AG04450 (cell line): Measurements from ENCODE around the gene SELENON. TPM values are rescaled to one million over a fixed set of nuclear protein-coding genes. Genes with fewer than 3 reads are reported as not detected.

Experiments used
- CTCF ChIA-PET: fragments of 300-600, 350-600 bp; formaldehyde crosslinking; extraction: SDS; loops from one replicate; lab custom pipeline; 2022; ENCODE audit warnings: antibody characterized with exemption, inconsistent platforms; lab: Charles Lee
- POLR2A ChIA-PET: fragments of 350-600 bp; formaldehyde crosslinking; extraction: SDS; loops from one replicate; lab custom pipeline; 2021; ENCODE audit warnings: antibody characterized with exemption, inconsistent platforms; lab: Yijun Ruan, JAX
- DNase-seq: peaks from one replicate; pipeline ENCODE4 v3.0.0-alpha.2; 2011; ENCODE audit warnings: low read depth, low spot score
- H3K27ac ChIP-seq: one replicate; pipeline ENCODE4 v1.5.1; 2012; ENCODE audit warnings: low read depth, low read length, control low read depth
- H3K27me3 ChIP-seq: one replicate; pipeline ENCODE4 v1.6.0; 2012; ENCODE audit warnings: low read length; ENCODE audit not compliant: control insufficient read depth, insufficient read depth
- H3K4me3 ChIP-seq: 2 replicates; pipeline ENCODE4 v1.5.1; 2011; ENCODE audit warnings: mild to moderate bottlenecking, low read depth, low read length, control low read depth
- H3K9me3 ChIP-seq: 2 replicates; pipeline ENCODE4 v1.5.1; 2012; ENCODE audit warnings: low read length; ENCODE audit not compliant: control insufficient read depth, insufficient read depth
- polyA minus RNA-seq: library from RNA; depleted of rRNA, polyadenylated mRNA; stranded (reverse); fragments of >200 nt; gene quantifications from 2 replicates; pipeline ENCODE4 v1.2.3, GENCODE V29; 2011; rRNA and poly(A)+ RNA removed
- polyA plus RNA-seq: library from polyadenylated mRNA; depleted of rRNA; stranded (reverse); fragments of >200 nt; gene quantifications from 2 replicates; pipeline ENCODE4 v1.2.3, GENCODE V29; 2011; rRNA removed
- TF ChIP-seq, protein P1 (sequence below): IDR thresholded peaks from 2 replicates; pipeline ENCODE4 v1.5.1; 2011; ENCODE audit warnings: low read depth, low read length, control low read depth, inconsistent platforms

Gene SELENON, protein sequence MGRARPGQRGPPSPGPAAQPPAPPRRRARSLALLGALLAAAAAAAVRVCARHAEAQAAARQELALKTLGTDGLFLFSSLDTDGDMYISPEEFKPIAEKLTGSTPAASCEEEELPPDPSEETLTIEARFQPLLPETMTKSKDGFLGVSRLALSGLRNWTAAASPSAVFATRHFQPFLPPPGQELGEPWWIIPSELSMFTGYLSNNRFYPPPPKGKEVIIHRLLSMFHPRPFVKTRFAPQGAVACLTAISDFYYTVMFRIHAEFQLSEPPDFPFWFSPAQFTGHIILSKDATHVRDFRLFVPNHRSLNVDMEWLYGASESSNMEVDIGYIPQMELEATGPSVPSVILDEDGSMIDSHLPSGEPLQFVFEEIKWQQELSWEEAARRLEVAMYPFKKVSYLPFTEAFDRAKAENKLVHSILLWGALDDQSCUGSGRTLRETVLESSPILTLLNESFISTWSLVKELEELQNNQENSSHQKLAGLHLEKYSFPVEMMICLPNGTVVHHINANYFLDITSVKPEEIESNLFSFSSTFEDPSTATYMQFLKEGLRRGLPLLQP
- polyA plus RNA-seq: 36.3 and 62.6 TPM in 2 replicates
- 32.5 and 45.1 TPM in 2 replicates for polyA minus RNA-seq

DNA sequence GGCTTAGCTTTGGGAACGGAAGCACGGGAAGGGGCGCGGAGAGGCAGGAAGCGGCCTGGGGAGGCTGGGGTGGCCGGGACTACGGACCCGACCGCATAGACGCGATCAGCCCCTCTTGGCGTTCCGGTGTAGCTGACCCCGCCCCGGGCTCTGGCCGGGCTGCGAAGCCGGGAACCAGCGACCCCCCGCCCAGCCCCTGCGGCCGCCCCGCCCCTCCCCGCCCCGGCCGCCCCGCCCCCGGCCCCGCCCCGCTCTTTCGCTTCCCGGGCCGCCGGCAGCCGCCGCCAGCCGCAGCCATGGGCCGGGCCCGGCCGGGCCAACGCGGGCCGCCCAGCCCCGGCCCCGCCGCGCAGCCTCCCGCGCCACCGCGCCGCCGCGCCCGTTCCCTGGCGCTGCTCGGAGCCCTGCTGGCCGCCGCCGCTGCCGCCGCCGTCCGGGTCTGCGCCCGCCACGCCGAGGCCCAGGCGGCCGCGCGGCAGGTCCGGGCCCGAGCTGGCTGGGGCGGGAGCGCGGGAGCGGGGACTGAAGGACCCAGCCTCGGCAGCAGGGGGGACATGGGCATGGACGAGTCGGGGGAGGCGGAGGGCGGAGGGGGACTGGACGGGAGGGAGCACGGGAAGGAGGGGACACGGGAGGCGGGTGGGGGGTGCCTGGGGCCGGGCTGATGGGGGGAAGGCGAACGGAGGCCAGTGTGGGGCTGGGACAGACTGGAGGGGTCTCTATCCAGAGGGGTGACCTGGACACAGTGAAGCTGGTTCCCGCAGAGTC is at the start of gene SELENON:
TSS of gene SELENON (plus strand) at position 259 of the 768 bp plus-strand sequence. CDS start at position 297, 38 bp downstream.
- Histone ChIP-seq H3K27me3 (no peaks in the 10 kb centered on the region), H3K4me3 (peak within 1 kb of the TSS; percentile 75), H3K27ac (peak within 1 kb of the TSS; percentile 31), H3K9me3 (no peaks in the 10 kb centered on the region)
- TF ChIP-seq, protein P1, sequence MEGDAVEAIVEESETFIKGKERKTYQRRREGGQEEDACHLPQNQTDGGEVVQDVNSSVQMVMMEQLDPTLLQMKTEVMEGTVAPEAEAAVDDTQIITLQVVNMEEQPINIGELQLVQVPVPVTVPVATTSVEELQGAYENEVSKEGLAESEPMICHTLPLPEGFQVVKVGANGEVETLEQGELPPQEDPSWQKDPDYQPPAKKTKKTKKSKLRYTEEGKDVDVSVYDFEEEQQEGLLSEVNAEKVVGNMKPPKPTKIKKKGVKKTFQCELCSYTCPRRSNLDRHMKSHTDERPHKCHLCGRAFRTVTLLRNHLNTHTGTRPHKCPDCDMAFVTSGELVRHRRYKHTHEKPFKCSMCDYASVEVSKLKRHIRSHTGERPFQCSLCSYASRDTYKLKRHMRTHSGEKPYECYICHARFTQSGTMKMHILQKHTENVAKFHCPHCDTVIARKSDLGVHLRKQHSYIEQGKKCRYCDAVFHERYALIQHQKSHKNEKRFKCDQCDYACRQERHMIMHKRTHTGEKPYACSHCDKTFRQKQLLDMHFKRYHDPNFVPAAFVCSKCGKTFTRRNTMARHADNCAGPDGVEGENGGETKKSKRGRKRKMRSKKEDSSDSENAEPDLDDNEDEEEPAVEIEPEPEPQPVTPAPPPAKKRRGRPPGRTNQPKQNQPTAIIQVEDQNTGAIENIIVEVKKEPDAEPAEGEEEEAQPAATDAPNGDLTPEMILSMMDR: no peak
- CTCF ChIA-PET: interaction anchor here (0.7 to 5.4 kb wide), 2 partner anchors 191 to 313 kb away, joined by 3 to 74 read pairs; no protein-coding TSS in a partner anchor
- DNase-seq: no peak
- POLR2A ChIA-PET: interaction anchor here (0.6 to 0.9 kb wide), 2 partner anchors 12 to 373 kb away, joined by 3 to 9 read pairs; no protein-coding TSS in a partner anchor

GRCh38 chr1:25750923-25751605 is 48.9 kb upstream of the SELENON start:
- Histone ChIP-seq H3K27ac (no peak overlapping the region), H3K4me3 (no peak overlapping the region), H3K9me3 (no peaks in the 10 kb centered on the region), H3K27me3 (peaks cover 9% of the 10 kb centered on the region)
- ChIA-PET POLR2A (no interaction called here), CTCF (interaction anchor here (1.1 kb wide), 1 partner anchor 230 kb away, joined by 3 read pairs; no protein-coding TSS in a partner anchor)
- DNase-seq: no peak
- TF ChIP-seq, protein P1: no peak

GRCh38 chr1:25754470-25755181 is 45.4 kb upstream of the SELENON start:
- no peak for DNase-seq
- CTCF ChIA-PET: no interaction called here
- Histone ChIP-seq H3K4me3 (no peak overlapping the region), H3K27me3 (peaks cover 18% of the 10 kb centered on the region), H3K27ac (no peak overlapping the region), H3K9me3 (no peaks in the 10 kb centered on the region)
- TF ChIP-seq, protein P1: no peak
- POLR2A ChIA-PET: no interaction called here

DNA sequence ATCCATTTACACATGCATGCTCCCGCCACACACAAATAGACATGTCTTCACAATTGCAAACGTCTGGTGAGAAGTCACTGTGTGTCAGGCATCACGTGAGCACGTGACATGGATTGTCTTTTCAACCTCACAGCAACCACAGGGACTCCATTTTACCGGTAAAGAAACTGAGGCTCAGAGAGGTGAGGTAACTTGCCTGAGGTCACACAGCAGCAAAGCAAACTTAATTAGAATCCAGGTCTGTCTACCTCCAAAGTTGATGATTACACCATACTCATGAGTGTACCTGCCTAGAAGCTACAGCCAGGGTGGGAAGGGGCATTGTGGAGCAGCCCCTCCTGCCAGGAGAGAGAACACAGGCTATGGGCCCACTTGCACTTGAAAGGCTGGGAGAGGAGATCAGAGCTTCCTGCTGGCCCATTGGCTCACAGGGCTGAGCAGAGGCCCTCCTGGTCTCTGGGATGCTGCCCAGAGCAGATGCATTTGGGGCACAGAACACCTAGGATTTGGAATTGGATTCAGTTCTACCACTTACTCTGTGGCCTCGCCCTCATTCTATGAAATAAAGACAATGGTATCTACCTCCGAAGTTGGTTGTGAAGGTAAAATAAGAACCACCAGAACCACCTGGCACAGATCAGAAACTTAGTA is 44.4 kb upstream of the SELENON start:
- ChIA-PET CTCF (no interaction called here), POLR2A (no interaction called here)
- Histone ChIP-seq H3K9me3 (no peaks in the 10 kb centered on the region), H3K27ac (no peak overlapping the region), H3K27me3 (peaks cover 20% of the 10 kb centered on the region), H3K4me3 (no peak overlapping the region)
- DNase-seq: no peak
- TF ChIP-seq, protein P1: no peak
